ENCODE results near the gene NRG3.

GRCh38 chr10:81953420-81953819, 78.4 kb downstream of the NRG3 start:
- TF ChIP-seq GABPA (IDR thresholded peaks at IDR 0.05; ENCODE audit: borderline replicate concordance, insufficient read depth, low read length) (no peak), EZH2 (IDR thresholded peaks at IDR 0.05; ENCODE audit: low read depth, low read length, severe bottlenecking) (no peak), POLR2A (IDR thresholded peaks at IDR 0.05; ENCODE audit: control extremely low read depth in 1 of 2, low read depth in 2 of 2, low read length in 2 of 2) (no peak), CEBPB (IDR thresholded peaks at IDR 0.05; ENCODE audit: low read depth, low read length) (no peak), EGR1 (IDR thresholded peaks at IDR 0.05; ENCODE audit: borderline replicate concordance, low read depth, low read length) (no peak), SUZ12 (IDR thresholded peaks at IDR 0.05; ENCODE audit: low read length) (no peak), CHD2 (IDR thresholded peaks at IDR 0.05; ENCODE audit: low read length) (no peak), JUN (IDR thresholded peaks at IDR 0.05; ENCODE audit: low read depth, low read length) (no peak), BRCA1 (IDR thresholded peaks at IDR 0.05; ENCODE audit: low read depth, low read length) (no peak), POLR2AphosphoS5 (IDR thresholded peaks at IDR 0.05; ENCODE audit: low read depth, low read length) (no peak), CHD1 (IDR thresholded peaks at IDR 0.05; ENCODE audit: low read depth, low read length) (no peak)
- TF ChIP-seq, protein P1, sequence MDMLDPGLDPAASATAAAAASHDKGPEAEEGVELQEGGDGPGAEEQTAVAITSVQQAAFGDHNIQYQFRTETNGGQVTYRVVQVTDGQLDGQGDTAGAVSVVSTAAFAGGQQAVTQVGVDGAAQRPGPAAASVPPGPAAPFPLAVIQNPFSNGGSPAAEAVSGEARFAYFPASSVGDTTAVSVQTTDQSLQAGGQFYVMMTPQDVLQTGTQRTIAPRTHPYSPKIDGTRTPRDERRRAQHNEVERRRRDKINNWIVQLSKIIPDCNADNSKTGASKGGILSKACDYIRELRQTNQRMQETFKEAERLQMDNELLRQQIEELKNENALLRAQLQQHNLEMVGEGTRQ (IDR thresholded peaks at IDR 0.05; ENCODE audit: low read length) = no peak
- TF ChIP-seq, protein P2, sequence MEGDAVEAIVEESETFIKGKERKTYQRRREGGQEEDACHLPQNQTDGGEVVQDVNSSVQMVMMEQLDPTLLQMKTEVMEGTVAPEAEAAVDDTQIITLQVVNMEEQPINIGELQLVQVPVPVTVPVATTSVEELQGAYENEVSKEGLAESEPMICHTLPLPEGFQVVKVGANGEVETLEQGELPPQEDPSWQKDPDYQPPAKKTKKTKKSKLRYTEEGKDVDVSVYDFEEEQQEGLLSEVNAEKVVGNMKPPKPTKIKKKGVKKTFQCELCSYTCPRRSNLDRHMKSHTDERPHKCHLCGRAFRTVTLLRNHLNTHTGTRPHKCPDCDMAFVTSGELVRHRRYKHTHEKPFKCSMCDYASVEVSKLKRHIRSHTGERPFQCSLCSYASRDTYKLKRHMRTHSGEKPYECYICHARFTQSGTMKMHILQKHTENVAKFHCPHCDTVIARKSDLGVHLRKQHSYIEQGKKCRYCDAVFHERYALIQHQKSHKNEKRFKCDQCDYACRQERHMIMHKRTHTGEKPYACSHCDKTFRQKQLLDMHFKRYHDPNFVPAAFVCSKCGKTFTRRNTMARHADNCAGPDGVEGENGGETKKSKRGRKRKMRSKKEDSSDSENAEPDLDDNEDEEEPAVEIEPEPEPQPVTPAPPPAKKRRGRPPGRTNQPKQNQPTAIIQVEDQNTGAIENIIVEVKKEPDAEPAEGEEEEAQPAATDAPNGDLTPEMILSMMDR (IDR thresholded peaks at IDR 0.05; ENCODE audit: control extremely low read depth in 1 of 3, insufficient read depth in 1 of 3, low read depth in 1 of 3, low read length in 3 of 3) = no peak
- TF ChIP-seq, protein P3, sequence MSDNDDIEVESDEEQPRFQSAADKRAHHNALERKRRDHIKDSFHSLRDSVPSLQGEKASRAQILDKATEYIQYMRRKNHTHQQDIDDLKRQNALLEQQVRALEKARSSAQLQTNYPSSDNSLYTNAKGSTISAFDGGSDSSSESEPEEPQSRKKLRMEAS (IDR thresholded peaks at IDR 0.05) = no peak
